ENCODE measurements around the gene S100A8. TPM values are rescaled to one million over a fixed set of nuclear protein-coding genes. Genes with fewer than 3 reads are reported as not detected.

S100A8 gene
- polyA plus RNA-seq, 1 donor (not counting 4 experiments of a cell fraction or from before 2014, with no cell fraction given) = 403 TPM

GRCh38 chr1:153375511-153375910 is 15.4 kb downstream of the S100A8 start, which contains the start of gene S100A12:
S100A12 (minus strand) TSS chr1:153375621; CDS start chr1:153374592, 1,029 bp downstream.
- TF ChIP-seq CTCF (optimal IDR thresholded peaks at IDR 0.05 in 1 of 3, IDR thresholded peaks at IDR 0.05 in 1 of 3, conservative IDR thresholded peaks at IDR 0.05 in 1 of 3; ENCODE audit: extremely low read depth in 1 of 3, insufficient read depth in 2 of 3, low read length in 3 of 3) (no peak), EZH2 (IDR thresholded peaks at IDR 0.05; ENCODE audit: low read length) (no peak)
- Histone ChIP-seq H3K9me3 (ENCODE audit: control insufficient read depth, low read depth, low read length) (peaks cover under 1% of the 10 kb centered on the region), H3K4me2 (ENCODE audit: control insufficient read depth, extremely low read depth, insufficient read depth, low read depth, low read length) (peak within 1 kb of the TSS; percentile 22), H3K4me1 (ENCODE audit: control insufficient read depth, extremely low read depth, insufficient read depth, low read length) (peaks cover 30% of the 10 kb centered on the region), H3K27ac (ENCODE audit: control insufficient read depth, insufficient read depth, low read length) (peak within 1 kb of the TSS; percentile 11), H3K9ac (ENCODE audit: control insufficient read depth, extremely low read depth, insufficient read depth, low read length) (no peak within 1 kb of the TSS), H3K9me1 (ENCODE audit: control insufficient read depth, extremely low read depth, insufficient read depth, low read length) (no peaks in the 10 kb centered on the region), H4K20me1 (ENCODE audit: control insufficient read depth, extremely low read depth, insufficient read depth, low read length) (no peaks in the 10 kb centered on the region), H3K36me3 (ENCODE audit: control insufficient read depth in 2 of 2, extremely low read depth in 1 of 2, insufficient read depth in 2 of 2, low read length in 2 of 2) (no peaks in the 10 kb centered on the region), H2AFZ (ENCODE audit: control insufficient read depth, low read length) (no peak within 1 kb of the TSS), H3K4me3 (ENCODE audit: control insufficient read depth in 2 of 3, extremely low read depth in 1 of 3, insufficient read depth in 2 of 3, low read depth in 1 of 3, low read length in 3 of 3) (no peak within 1 kb of the TSS), H3K27me3 (ENCODE audit: control insufficient read depth, extremely low read depth, insufficient read depth, low read length) (no peaks in the 10 kb centered on the region), H3K79me2 (ENCODE audit: control insufficient read depth, insufficient read depth, low read length) (no peaks in the 10 kb centered on the region)
- dilution Hi-C loops (cut with MboI; ENCODE audit: extremely low pct_ligation_motif_present, low sequenced_read_pairs) = no loop called here
- peak; percentile 92 for FAIRE-seq
- DNase-seq (ENCODE audit: low read depth, low spot score) = no peak

GRCh38 chr1:153374071-153374470 is 16.8 kb downstream of the S100A8 start:
- Histone ChIP-seq H3K36me3 (ENCODE audit: control insufficient read depth in 2 of 2, extremely low read depth in 1 of 2, insufficient read depth in 2 of 2, low read length in 2 of 2) (no peaks in the 10 kb centered on the region), H3K27ac (ENCODE audit: control insufficient read depth, insufficient read depth, low read length) (no peak overlapping the region), H3K4me2 (ENCODE audit: control insufficient read depth, extremely low read depth, insufficient read depth, low read depth, low read length) (no peak overlapping the region), H3K4me1 (ENCODE audit: control insufficient read depth, extremely low read depth, insufficient read depth, low read length) (peaks cover 30% of the 10 kb centered on the region), H3K79me2 (ENCODE audit: control insufficient read depth, insufficient read depth, low read length) (no peaks in the 10 kb centered on the region), H3K9ac (ENCODE audit: control insufficient read depth, extremely low read depth, insufficient read depth, low read length) (no peak overlapping the region), H4K20me1 (ENCODE audit: control insufficient read depth, extremely low read depth, insufficient read depth, low read length) (no peaks in the 10 kb centered on the region), H3K4me3 (ENCODE audit: control insufficient read depth in 2 of 3, extremely low read depth in 1 of 3, insufficient read depth in 2 of 3, low read depth in 1 of 3, low read length in 3 of 3) (no peak overlapping the region), H3K27me3 (ENCODE audit: control insufficient read depth, extremely low read depth, insufficient read depth, low read length) (no peaks in the 10 kb centered on the region), H2AFZ (ENCODE audit: control insufficient read depth, low read length) (no peak overlapping the region), H3K9me1 (ENCODE audit: control insufficient read depth, extremely low read depth, insufficient read depth, low read length) (no peaks in the 10 kb centered on the region), H3K9me3 (ENCODE audit: control insufficient read depth, low read depth, low read length) (no peaks in the 10 kb centered on the region)
- no peak for TF ChIP-seq CTCF (optimal IDR thresholded peaks at IDR 0.05 in 1 of 3, IDR thresholded peaks at IDR 0.05 in 1 of 3, conservative IDR thresholded peaks at IDR 0.05 in 1 of 3; ENCODE audit: extremely low read depth in 1 of 3, insufficient read depth in 2 of 3, low read length in 3 of 3)
- no peak for TF ChIP-seq EZH2 (IDR thresholded peaks at IDR 0.05; ENCODE audit: low read length)
- no peak for FAIRE-seq
- DNase-seq (ENCODE audit: low read depth, low spot score) = no peak
- dilution Hi-C loops (cut with MboI; ENCODE audit: extremely low pct_ligation_motif_present, low sequenced_read_pairs) = no loop called here

Data from keratinocyte (primary cell).